NCI-H146 (cell line): ENCODE measurements around the gene TRPM4.

Experiments used
- DNase-seq: peaks from one replicate; lab custom pipeline; 2025; lab: John Stamatoyannopoulos, UW

Gene TRPM4

DNA sequence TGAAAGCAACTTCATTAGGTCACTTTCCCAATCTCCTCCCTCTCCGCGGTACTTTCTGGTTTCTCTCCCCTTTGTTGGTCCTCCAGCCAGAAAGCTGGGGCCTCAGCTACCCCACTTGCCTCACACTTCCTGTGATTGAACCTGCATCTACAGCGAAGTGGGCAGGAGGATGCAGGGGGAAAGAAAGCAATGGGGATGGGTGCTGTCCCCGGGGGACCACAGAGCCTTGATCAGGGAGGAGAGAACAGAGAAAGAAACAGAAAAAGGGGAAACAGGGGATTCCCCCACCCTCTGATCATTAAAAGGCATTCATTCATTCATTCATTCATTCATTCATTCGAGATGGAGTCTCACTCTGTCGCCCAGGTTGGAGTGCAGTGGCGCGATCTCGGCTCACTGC is 74.2 kb downstream of the TRPM4 start:
- no peak for DNase-seq

DNA sequence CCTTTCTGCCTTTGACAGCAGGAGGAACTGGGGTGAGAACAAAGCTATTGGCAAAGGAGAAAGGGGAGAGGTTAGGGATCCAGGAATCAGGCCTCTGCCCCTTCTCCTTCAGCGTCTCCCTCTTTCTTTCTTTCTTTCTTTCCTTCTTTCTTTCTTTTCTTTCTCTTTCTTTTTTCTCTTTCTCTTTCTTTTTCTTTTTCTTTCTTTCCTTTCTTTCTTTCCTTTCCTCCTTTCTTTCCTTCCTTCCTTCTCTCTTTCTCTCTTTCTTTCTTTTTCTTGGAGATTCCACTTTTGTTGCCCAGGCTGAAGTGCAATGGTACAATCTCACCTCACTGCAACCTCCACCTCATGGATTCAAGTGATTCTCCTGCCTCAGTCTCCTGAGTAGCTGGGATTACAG is 75.6 kb downstream of the TRPM4 start:
- DNase-seq: no peak

DNA sequence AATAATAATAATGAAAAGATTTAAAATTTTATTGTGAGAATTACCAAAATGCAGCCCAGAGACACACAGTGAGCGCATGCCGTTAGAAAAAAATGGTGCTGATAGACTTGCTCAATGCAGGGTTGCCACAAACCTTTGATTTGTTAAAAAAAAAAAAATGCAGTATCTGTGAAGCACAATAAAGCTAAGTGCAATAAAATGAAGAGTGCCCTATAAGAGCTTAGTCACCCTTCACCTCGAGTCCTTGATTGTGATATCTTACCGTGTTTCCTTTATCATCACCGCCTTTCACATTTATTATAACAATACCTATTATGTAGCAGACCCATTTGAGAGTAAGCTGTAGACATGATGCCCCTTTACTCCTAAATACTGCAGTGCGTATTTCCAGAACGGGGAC is 84.2 kb downstream of the TRPM4 start:
- DNase-seq: no peak

DNA sequence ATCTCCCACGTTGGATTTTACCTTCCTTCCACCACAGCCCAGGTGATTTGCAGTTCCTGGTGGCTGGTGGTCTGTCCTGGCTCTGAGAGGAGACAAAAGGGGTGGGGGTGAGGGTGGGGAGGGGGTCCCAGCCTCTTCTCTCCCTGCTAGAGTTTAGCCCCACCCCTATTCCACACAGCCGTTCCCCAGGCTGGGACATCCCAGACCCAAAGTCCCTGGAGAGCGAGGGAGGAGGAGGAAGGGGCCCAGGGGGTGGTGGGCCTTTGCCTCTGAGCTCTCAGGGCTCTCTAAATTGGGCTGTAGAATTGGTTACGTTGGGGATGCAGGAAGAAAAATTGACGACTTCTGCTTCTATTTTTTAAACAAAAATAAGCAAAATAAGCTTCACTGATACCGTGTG is 85.5 kb downstream of the TRPM4 start:
- no peak for DNase-seq

DNA sequence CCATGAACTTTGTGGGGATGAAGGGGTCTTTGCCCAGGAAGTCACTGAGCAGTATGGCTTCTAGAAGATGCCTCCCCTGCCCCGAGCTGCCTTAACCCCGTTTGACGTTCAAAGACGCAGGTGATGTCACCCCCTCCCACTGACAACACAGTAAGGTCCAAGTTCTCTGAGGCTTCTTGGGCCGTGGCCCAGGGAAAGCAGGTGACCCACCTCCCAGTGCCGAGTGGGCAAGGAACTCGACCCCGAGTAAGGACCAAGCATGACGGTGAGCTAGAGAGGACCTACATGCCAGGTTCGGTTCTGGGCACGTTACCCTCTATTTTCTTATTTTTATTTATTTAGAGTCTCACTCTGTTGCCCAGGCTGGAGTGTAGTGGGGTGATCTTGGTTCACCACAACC is 86.1 kb downstream of the TRPM4 start:
- no peak for DNase-seq

DNA sequence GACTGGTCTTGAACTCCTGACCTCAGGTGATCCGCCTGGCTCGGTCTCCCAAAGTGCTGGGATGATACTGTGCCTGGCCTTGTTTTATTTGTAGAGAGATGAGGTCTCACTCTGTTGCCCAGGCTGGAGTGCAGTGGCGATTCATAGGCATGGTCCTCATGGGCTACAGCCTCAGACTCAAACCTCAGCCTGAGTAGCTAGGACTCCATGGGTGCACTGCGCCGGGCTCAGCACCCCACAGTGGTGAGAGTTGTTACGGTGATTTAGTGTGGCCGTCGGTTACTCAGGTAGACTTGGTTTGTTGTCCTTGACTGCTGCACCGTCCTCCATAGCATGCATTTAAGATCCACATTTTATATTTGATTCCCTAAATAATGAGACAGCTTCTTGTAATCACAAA is 86.7 kb downstream of the TRPM4 start:
- DNase-seq: no peak

DNA sequence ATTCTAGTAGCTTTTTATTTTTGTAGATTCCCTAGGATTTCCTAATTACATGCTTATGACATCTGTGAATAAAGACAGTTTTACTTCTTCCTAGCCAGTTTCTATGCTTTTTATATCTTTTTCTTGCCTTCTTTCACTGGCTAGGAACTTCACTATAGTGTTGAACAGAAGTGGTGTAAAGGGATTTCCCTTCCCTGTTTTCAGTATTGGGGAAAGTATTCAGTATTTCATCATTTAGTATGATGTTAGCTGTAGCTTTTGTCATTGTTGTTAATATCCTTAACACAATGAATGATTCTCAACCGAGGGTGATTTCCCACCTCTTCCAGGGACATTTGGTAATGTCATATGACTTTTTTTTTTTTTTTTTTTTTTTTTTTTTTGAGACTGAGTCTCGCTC is 90.1 kb downstream of the TRPM4 start:
- no peak for DNase-seq

DNA sequence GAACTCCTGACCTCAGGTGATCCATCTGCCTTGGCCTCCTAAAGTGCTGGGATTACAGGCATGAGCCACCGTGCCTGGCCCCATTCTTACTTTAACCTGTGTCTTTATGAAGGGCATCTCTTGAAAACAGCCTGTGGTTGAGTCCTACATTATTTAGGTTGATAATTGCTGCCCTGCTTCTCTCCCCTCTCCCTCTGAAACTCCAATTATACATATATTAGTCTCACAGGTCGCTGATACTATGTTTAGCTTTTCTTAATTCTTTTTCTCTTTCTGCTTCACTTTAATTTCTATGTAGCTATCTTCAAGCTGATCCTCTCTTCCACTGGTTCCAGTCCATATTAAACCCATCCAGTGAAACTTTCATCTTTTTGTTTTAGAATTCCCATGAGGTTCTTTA is 92.3 kb downstream of the TRPM4 start:
- DNase-seq: no peak

DNA sequence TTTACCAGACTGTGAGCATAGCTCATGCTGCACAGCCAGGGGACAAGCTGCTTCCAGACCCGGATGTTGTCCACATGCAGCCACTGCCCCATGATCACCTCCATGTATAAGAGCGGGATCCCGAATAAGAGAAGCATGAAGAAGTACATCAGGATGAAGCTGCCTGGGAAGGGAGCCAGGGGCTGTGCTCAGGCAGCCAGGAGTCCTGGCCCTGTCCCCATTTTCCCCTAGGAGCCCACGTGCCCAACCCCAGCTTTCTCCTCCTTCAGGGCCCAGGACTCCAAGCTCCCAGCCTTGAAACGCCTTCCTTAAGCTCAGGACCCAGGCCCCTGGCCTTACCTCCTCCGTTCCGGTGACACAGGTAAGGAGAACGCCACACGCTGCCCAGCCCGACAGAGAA is 98.1 kb downstream of the TRPM4 start:
- no peak for DNase-seq

DNA sequence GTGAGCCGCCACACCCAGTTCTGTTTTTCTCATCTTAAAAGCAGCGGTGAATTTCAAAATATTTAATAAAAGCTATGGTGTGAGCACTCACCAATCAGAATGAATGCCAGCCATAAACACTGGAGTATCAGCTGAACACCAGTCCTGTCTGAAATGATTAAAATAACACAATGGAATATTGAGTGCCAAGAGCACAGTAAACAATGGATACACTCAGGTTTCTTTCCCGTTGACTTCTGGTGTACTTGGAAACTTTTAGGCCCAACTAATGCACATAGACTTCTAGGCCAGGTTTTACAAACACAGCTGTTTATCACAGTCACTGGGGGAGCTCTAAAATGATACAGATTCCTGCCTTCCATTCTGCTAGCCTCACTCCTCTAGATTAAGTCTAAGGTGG is 99.1 kb downstream of the TRPM4 start:
- DNase-seq: no peak
